ENCODE measurements around the gene POMGNT1.
A peak's percentile ranks its signal among the peaks of the same experiment; 100 is the strongest.

GRCh38 chr1:46173361-46173856, 24.8 kb downstream of the POMGNT1 start:
- no peak for TF ChIP-seq YY1 (tag by site-specific recombination; IDR thresholded peaks at IDR 0.05)
- TF ChIP-seq ZNF174 (tag by site-specific recombination; IDR thresholded peaks at IDR 0.05), result no peak
- TF ChIP-seq ZNF600 (tag by site-specific recombination; IDR thresholded peaks at IDR 0.05), result no peak
- no peak for TF ChIP-seq TSHZ1 (tag by site-specific recombination; IDR thresholded peaks at IDR 0.05; ENCODE audit: borderline replicate concordance)
- TF ChIP-seq CTCF (tag by site-specific recombination; IDR thresholded peaks at IDR 0.05), result peak; percentile 57; the same call in 1 of the 2 replicates
- no peak for TF ChIP-seq ZNF324 (tag by site-specific recombination; IDR thresholded peaks at IDR 0.05)
- no peak for TF ChIP-seq REST (tag by site-specific recombination; IDR thresholded peaks at IDR 0.05)
- no peak for TF ChIP-seq ZNF133 (tag by site-specific recombination; IDR thresholded peaks at IDR 0.05)
- TF ChIP-seq PRDM1 (tag by site-specific recombination; IDR thresholded peaks at IDR 0.05), result no peak
- no peak for TF ChIP-seq ZBTB21 (tag by site-specific recombination; IDR thresholded peaks at IDR 0.05)
- TF ChIP-seq ZNF510 (tag by site-specific recombination; IDR thresholded peaks at IDR 0.05; ENCODE audit: insufficient replicate concordance), result no peak
- TF ChIP-seq ZNF114 (tag by site-specific recombination; IDR thresholded peaks at IDR 0.05), result no peak
